ENCODE measurements around the gene ACER3.
"Not testable (repeated sequence)": the region's sequence is repeated elsewhere in the genome, so short reads cannot be mapped to it uniquely, and the experiment has no call there.

ACER3 gene

GRCh38 chr11:76872959-76873827 is 12.5 kb downstream of the ACER3 start:
- no peak for DNase-seq (ENCODE audit: low read depth, low spot score)

GRCh38 chr11:76878014-76878413 is 17.3 kb downstream of the ACER3 start:
- DNase-seq (ENCODE audit: low read depth, low spot score): no peak

GRCh38 chr11:76880314-76880713 is 19.6 kb downstream of the ACER3 start:
- no peak for DNase-seq (ENCODE audit: low read depth, low spot score)

- DNase-seq (ENCODE audit: low read depth, low spot score): no peak
Observed at GRCh38 chr11:76880956-76881355, 20.2 kb downstream of the ACER3 start.

GRCh38 chr11:76885390-76886097 is 24.8 kb downstream of the ACER3 start:
- DNase-seq (ENCODE audit: low read depth, low spot score): peak; percentile 62

- no peak for DNase-seq (ENCODE audit: low read depth, low spot score)
Observed at GRCh38 chr11:76888989-76889388, 28.3 kb downstream of the ACER3 start.

GRCh38 chr11:76889411-76889975 is 28.8 kb downstream of the ACER3 start:
- DNase-seq (ENCODE audit: low read depth, low spot score): no peak

- DNase-seq (ENCODE audit: low read depth, low spot score): no peak
Observed at GRCh38 chr11:76890329-76890728, 29.6 kb downstream of the ACER3 start.

GRCh38 chr11:76891285-76891684 is 30.6 kb downstream of the ACER3 start:
- DNase-seq (ENCODE audit: low read depth, low spot score): no peak

GRCh38 chr11:76891793-76892192 is 31.1 kb downstream of the ACER3 start:
- no peak for DNase-seq (ENCODE audit: low read depth, low spot score)

GRCh38 chr11:76892306-76892705 is 31.6 kb downstream of the ACER3 start:
- no peak for DNase-seq (ENCODE audit: low read depth, low spot score)

- no peak for DNase-seq (ENCODE audit: low read depth, low spot score)
Observed at GRCh38 chr11:76897233-76897632, 36.5 kb downstream of the ACER3 start.

- DNase-seq (ENCODE audit: low read depth, low spot score): no peak
Observed at GRCh38 chr11:76901144-76901543, 40.4 kb downstream of the ACER3 start.

GRCh38 chr11:76901622-76902021 is 40.9 kb downstream of the ACER3 start:
- not testable (repeated sequence) for DNase-seq (ENCODE audit: low read depth, low spot score)

GRCh38 chr11:76902121-76903014 is 41.6 kb downstream of the ACER3 start:
- DNase-seq (ENCODE audit: low read depth, low spot score): no peak

- DNase-seq (ENCODE audit: low read depth, low spot score): no peak
Observed at GRCh38 chr11:76903325-76903724, 42.6 kb downstream of the ACER3 start.

GRCh38 chr11:76910620-76911414 is 50.1 kb downstream of the ACER3 start:
- no peak for DNase-seq (ENCODE audit: low read depth, low spot score)

GRCh38 chr11:76911415-76911808 is 50.7 kb downstream of the ACER3 start:
- DNase-seq (ENCODE audit: low read depth, low spot score): no peak

GRCh38 chr11:76916712-76917111 is 56.0 kb downstream of the ACER3 start:
- no peak for DNase-seq (ENCODE audit: low read depth, low spot score)

- peak; percentile 70 for DNase-seq (ENCODE audit: low read depth, low spot score)
Observed at GRCh38 chr11:76918941-76919386, 58.2 kb downstream of the ACER3 start.

- no peak for DNase-seq (ENCODE audit: low read depth, low spot score)
Observed at GRCh38 chr11:76919467-76919866, 58.7 kb downstream of the ACER3 start.
